ENCODE results near the gene ALX3. TPM values are rescaled to one million over a fixed set of nuclear protein-coding genes. Genes with fewer than 3 reads are reported as not detected.

ALX3 gene
- total RNA-seq, 4 donors from 2014 or later, result not detected

DNA sequence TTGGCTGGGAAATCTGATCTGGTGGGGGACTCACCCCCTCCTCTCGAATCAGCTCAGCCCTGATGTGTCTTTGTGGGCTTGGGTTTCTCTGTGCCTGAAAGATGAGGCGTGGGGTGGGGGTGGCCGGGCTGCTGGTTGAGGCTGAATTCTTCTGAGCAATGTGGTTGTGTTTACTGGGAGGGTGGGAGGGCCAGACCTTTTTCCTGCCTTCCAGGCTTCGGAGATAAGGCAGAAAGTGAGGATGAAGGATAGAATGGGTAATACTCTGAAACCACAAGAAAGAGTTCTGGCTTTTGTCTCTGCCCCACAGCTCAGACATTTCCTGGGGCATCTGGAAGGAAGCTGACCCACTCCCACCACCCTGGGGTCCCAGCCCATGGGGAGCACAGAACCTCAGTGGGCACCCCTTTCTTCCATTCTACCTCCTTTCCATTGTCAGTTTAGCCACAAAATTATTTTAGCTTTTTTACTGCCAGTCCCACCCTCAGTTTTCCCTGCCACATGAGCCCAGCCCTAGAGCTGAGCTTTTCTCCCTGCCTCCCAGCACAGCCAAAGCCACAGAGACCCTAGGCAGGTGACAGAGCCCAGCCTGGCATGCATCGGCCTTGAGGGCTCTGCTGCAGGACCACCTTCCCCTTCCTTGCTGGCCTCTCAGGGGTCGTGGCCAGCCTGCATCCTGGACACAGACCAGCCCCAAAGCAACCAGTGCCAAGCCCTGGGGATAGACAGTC lies 11.2 kb downstream of the ALX3 start:
- no peak for TF ChIP-seq CTCF (IDR thresholded peaks at IDR 0.05)
- ATAC-seq (ENCODE audit: low FRiP score) (no peak), DNase-seq (ENCODE audit: low spot score) (no peak)

DNA sequence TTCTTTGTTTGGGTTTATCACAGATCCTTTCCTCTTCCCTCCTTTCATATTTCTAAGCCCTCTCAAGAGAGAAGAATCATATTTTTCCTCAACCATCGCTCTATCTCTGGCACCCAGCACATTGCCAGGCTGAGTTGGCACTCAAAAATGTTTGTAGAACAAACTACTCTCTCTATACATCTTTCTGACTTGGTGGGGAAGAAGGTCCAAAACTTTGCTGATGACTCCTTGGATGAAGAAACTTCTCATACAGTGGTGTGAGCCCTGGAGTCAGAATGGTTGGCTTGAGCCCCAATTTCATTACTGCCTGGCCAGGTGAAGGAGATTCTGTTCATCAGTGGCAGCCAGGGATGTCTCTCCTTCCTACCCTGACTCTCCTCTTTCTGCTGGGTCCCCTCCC lies 11.9 kb downstream of the ALX3 start:
- ATAC-seq (ENCODE audit: low FRiP score) (peak; percentile 33), DNase-seq (ENCODE audit: low spot score) (no peak)
- no peak for TF ChIP-seq CTCF (IDR thresholded peaks at IDR 0.05)

DNA sequence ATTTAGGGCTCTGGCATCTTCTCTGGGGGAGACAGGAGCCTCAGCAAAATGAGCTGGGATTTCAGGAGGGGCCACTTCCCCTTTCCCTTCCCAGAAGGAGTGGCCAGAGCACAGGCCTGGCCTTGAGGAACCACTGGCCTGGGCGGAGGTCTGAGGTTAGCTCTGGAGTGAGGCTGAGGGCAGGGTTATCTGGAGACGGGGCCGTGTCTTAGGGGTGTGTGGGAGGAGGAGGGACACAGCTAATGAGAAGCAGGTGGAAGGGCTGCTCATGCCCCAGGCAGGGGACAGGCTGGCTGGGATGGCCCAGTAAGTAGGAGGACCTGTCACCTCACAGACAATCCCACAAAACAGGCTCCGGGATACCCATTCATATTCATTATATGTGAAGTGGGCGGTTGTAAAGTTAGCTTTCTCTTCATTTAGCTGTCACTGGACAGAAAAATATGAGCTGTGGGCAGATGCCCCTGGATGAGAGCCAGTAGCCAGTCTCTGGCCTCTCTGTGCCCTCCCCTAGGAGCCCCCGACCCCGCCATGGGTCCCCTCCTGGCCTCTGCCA lies 12.4 kb downstream of the ALX3 start:
- no peak for TF ChIP-seq CTCF (IDR thresholded peaks at IDR 0.05)
- no peak for DNase-seq (ENCODE audit: low spot score)
- no peak for ATAC-seq (ENCODE audit: low FRiP score)

GRCh38 chr1:110056776-110057175 lies 13.7 kb downstream of the ALX3 start:
- DNase-seq (ENCODE audit: low spot score) (no peak), ATAC-seq (ENCODE audit: low FRiP score) (peak; percentile 63)
- no peak for TF ChIP-seq CTCF (IDR thresholded peaks at IDR 0.05)

GRCh38 chr1:110056285-110056683 lies 14.2 kb downstream of the ALX3 start:
- no peak for TF ChIP-seq CTCF (IDR thresholded peaks at IDR 0.05)
- ATAC-seq (ENCODE audit: low FRiP score) (no peak), DNase-seq (ENCODE audit: low spot score) (no peak)

DNA sequence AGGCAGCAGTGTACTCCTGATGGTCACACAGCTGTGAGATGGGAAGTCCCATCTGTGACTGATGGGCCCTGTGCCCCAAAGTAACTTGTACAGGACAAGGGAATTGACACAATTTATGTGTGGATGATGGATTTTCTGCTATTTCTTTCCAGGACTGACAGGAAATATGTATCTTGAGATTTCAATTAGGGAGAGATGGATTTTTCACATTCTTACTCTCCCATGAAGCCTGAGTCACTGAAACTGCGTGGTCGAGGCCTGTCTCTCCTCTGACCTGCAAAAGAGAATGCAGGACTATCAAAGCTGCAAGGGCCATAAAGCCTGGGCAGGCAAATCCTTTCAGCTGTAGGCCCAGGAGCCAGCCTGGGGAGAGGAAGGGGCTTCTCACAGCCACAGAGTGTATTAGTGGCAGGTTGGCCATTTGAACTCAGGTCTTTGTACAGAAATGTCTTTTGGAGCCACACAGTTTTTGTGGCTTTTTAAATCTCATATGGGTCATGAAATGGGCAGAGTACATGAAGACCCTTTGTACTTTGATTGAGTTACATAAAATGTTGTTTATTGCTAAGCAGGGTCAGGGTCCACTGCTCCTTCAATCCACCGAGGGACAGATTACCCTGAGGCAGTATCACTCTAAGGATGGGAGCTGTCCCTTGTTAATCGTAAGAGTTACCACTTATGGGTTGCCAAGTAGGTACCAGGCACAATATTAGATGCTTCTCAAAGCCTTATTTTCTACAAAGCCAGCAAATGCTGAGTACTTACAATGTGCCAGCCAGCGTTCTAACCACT lies 14.8 kb downstream of the ALX3 start:
- no peak for DNase-seq (ENCODE audit: low spot score)
- no peak for TF ChIP-seq CTCF (IDR thresholded peaks at IDR 0.05)

More for the DNA sequence above, 14.8 kb downstream of the ALX3 start:
- ATAC-seq (ENCODE audit: low FRiP score), result no peak
